Peyer's patch (tissue), 4 donors: ENCODE measurements around the gene ABLIM2.

Experiments used
- CTCF ChIP-seq, 6 experiments: fragments of 450-650 bp in 4 of 6; fragments of 200-600 bp in 2 of 6; sonication (generic) in 1 of 6; IDR thresholded peaks; one replicate each; pipeline ENCODE4 v1.5.1; 2017 to 2019; ENCODE audit warnings: antibody characterized with exemption in 6 of 6, mild to moderate bottlenecking in 3 of 6, moderate library complexity in 1 of 6
- POLR2A ChIP-seq, 2 donors: fragments of 450-650 bp; IDR thresholded peaks; one replicate each; pipeline ENCODE4 v1.5.1; 2017; ENCODE audit warnings: antibody characterized with exemption in 2 of 2, mild to moderate bottlenecking in 2 of 2, moderate library complexity in 2 of 2

DNA sequence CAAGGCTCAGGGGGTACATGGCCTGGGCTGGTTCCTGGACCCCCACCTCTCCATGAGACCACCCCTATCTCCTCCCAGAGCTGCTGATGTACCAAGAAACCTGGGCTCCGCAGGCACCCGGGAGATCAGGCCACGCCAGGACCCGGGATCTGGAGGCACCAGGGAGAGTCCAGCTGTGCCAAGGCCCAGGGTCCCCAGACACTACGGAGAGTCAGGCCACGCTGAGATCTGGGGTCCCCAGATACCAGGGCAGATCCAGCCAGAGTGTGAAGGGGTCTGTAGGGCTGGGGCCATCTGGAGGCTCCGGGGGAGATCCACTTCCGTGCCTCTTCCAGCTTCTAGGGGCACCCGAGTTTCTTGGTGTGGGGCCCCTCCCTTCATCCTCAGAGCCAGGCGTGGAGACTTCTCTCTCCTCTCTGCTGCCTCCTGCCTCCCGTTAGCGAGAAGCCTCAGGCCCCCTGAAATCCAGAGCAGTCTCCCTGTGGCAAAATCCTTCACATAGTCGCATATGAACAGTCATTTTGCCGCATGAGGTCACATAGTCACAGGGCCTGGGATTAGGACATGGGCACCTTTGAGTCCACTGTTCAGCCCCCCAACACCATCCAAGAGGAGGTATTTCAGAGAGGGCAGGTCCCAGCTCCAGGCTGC, 9.7 kb downstream of the ABLIM2 start:
- TF ChIP-seq CTCF (IDR thresholded peaks at IDR 0.05) (no peak), POLR2A (IDR thresholded peaks at IDR 0.05) (no peak)
